AG09309 (cell line): Measurements from ENCODE around the gene DYRK3.

Experiments used
- DNase-seq: peaks from one replicate; pipeline ENCODE4 v3.0.0-alpha.2; 2010; ENCODE audit warnings: low read depth
- H3K4me3 ChIP-seq: 2 replicates; pipeline ENCODE4 v1.5.1; 2011; ENCODE audit warnings: mild to moderate bottlenecking, low read depth, low read length, moderate library complexity; ENCODE audit not compliant: control insufficient read depth
- CTCF ChIP-seq: IDR thresholded peaks from 2 replicates; pipeline ENCODE4 v1.5.1; 2011; ENCODE audit warnings: mild to moderate bottlenecking, low read depth, low read length, inconsistent platforms; ENCODE audit not compliant: insufficient read depth, control insufficient read depth; ENCODE audit errors: missing control alignments

Gene DYRK3

GRCh38 chr1:206591226-206591625, 44.1 kb upstream of the DYRK3 start:
- no peak overlapping the region for H3K4me3 ChIP-seq
- DNase-seq = no peak
- TF ChIP-seq CTCF = no peak

GRCh38 chr1:206591696-206592095, 43.6 kb upstream of the DYRK3 start:
- no peak for DNase-seq
- TF ChIP-seq CTCF = no peak
- no peak overlapping the region for H3K4me3 ChIP-seq

GRCh38 chr1:206593351-206593925, 41.9 kb upstream of the DYRK3 start:
- no peak overlapping the region for H3K4me3 ChIP-seq
- no peak for DNase-seq
- no peak for TF ChIP-seq CTCF

GRCh38 chr1:206595581-206596318, 39.6 kb upstream of the DYRK3 start:
- H3K4me3 ChIP-seq = no peak overlapping the region
- no peak for DNase-seq
- TF ChIP-seq CTCF = no peak

GRCh38 chr1:206596319-206596666, 39.0 kb upstream of the DYRK3 start:
- TF ChIP-seq CTCF = no peak
- H3K4me3 ChIP-seq = no peak overlapping the region
- DNase-seq = no peak

GRCh38 chr1:206600527-206600926, 34.8 kb upstream of the DYRK3 start:
- H3K4me3 ChIP-seq = no peak overlapping the region
- TF ChIP-seq CTCF = no peak
- no peak for DNase-seq
